HT1080 (cell line): ENCODE measurements around the gene SAP30L. TPM values are rescaled to one million over a fixed set of nuclear protein-coding genes. Genes with fewer than 3 reads are reported as not detected.
A peak's percentile ranks its signal among the peaks of the same experiment; 100 is the strongest.

Source experiments
- DNase-seq: peaks from one replicate; pipeline ENCODE4 v3.0.0-alpha.2; 2015; ENCODE audit warnings: low read depth
- total RNA-seq: library from RNA; depleted of rRNA; stranded (reverse); fragments of >200 nt; shearing (Covaris generic); gene quantifications from 2 replicates; pipeline ENCODE4 v1.2.3, GENCODE V29; 2014

SAP30L gene
- total RNA-seq, 1 experiment from 2014 or later: 40.4 TPM

DNA sequence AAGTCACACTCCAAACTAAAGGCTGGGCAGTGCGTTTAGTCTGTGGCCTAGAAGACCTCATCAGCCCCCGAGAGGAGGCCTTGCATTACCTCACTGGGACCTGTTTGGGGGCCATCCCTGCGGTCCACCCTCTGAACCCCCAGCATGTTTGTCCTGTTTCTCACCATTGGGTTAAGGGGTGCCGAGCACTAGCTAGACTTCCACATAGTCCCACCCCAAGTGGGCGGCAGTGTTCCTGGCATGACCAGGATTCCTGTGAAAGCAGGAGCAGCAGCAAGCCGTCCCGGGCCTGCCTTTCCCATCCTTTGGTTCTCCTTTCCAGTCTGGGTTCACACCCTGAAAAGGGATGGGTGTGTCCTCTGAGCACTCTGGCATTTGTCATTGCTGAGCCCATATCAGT, 26.6 kb upstream of the SAP30L start:
- no peak for DNase-seq

DNA sequence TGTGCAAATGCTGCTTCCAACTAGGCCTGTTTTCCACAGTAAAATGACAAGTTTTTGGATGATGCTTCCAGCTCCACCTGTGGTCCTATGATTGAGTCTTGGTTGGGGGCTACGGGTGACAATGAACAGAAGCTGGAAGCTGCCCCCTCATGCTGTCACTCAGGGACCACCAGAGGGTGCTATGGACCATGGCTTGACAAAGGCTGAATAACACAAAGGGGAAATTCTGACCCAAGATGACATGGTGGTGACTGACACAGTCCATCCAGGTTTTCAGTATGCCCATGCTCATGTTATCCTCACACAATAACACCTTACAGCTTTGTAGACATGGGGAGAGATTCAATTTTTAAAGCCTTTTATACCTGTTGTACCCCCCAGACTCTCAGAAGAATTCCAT, 23.9 kb upstream of the SAP30L start:
- peak; percentile 24 for DNase-seq

DNA sequence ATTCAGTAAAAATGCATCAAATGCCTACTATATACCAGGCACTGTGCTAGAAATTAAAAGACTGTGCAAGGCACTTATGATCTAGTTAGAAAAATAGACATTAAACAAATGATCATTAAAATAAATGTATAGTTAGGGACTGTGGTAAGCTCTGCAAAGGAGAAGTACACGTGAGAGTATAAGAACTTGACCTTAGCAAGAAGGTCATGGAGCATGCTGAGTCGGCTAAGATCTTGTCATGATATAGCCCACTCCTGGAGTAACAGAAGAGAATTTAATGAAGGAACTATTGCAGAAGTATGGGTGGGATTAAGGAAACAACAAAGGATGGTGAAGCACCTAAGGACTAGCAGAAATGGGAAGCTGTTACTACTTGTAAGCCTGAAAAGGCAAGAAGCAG, 23.5 kb upstream of the SAP30L start:
- no peak for DNase-seq

DNA sequence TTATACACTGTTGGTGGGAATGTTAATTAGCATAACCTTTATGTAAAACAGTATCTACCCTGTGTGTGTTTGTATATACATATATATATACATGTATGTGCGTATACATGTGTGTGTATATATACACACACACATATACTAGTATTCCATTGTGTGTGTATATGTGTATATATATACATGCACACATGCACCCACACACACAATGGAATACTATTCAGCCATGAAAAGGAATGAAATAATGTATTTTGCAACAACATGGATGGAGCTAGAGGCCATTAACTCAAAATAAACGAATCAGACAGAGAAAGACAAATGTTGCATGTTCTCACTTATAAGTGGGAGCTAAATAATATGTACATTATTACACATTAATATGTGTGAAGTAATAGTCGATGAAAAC, 17.6 kb upstream of the SAP30L start:
- DNase-seq: no peak

DNA sequence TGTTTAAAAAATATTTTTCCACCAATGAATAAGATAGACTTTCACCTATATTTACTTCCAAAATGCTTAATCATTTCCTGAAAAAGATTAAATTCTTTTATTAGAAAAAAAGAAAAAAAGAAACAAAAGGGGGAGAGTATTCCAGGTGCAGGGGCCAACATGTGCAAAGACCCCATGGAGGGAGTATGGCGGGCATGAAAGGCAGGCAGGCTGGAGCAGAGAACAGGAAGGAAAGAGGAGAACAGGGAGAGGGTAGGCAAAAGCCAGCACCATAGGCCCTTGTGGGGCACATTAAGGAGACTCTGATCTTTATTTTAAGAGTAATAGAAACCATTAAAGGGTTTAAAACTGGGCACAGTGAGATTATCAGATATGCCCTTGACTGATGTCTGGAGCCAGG, 16.5 kb upstream of the SAP30L start:
- no peak for DNase-seq

DNA sequence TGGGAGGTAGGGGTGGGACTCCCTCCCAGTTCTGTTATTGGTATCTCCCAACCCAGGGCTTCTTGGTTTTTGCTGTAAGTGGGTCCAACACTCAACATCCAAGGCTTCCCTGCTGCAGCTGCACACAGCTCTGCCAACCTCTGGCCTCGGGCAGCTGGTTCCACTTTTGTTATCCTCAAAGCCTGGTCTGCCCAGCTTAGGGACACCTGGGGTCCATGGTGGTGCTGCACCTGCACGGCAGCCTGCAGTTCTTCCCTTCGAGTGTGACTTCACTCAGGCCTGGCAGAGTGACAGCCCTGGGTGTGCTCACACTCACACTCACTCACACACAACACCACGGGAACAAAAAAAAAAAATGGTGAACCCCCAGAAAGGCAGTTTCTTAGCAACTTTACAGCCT, 15.3 kb upstream of the SAP30L start:
- DNase-seq: no peak

DNA sequence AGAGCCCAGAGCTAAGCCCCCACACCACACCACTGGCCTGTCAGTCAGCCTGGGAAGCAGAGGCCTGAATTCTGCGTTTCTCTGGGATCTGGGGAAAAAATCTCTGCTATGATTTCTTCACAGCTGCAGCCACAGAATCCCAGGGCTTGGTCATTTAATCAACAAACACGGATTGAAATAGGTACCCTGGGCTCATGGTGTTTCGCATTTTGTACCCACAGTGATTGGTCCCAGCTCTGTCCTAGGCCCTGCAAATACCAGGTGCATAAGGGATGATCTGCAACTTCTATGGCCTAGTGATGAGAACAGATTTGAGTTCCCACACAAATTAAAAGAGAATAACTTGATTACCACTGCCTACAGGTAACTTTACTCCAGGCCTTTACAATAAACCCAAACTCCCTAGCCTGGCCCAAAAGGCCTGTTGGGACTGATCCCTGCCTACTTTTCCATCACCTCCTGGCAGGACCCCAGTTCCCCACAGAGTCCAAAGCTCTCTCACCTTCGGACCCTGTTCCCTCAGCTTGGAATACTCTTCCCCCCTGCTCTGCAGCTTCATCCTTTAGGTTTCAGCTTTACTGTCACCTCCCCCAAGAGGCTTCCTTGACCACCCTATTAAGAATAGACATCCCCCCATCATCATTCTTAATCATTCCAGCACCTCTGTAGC, 14.7 kb upstream of the SAP30L start:
- DNase-seq: no peak

DNA sequence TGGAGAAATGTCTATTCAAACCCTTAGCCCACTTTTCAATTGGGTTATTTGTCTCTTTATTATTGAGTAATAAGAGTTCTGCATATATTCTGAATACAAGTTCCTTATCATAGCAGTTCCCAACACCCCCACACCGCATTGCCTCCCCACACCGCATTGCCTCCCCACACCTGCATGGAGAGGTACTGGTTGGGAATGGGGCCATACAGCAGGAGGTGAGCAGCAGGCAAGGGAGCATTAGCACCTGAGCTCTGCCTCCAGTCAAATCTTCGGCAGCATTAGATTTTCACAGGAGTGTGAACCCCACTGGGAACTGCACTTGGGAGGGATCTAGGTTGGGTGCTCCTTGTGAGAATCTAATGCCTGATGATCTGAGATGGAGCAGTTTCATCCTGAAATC, 10.6 kb upstream of the SAP30L start:
- DNase-seq: no peak

DNA sequence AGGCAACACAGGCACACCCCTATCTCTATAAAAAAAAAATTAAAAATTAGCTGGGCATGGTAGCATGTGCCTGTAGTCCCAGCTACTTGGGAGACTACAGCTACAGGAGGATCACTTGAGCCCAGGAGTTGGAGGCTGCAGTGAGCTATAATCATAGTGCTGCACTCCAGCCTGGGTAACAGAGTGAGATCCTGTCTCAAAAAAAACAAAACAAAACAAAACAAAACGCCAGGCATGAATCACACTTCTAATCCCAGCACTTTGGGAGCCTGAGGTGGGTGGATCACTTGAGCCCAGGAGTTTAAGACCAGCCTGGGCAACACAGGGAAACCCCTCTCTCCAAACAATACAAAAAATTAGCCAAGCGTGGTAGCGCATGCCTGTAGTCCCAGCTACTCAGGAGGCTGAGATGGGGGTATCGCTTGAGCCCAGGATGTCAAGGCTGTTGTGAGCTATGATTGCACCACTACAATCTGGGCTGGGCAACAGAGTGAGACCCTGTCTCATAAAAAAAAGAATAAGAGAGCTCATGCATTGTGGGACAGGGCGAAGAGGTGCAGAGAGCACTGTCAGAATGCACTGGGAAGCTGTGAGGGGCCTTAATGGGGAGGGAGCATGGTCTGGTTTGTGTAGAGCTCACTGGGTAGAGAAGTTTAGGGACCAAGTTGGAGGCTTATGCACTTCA, 8.4 kb upstream of the SAP30L start:
- DNase-seq: no peak

DNA sequence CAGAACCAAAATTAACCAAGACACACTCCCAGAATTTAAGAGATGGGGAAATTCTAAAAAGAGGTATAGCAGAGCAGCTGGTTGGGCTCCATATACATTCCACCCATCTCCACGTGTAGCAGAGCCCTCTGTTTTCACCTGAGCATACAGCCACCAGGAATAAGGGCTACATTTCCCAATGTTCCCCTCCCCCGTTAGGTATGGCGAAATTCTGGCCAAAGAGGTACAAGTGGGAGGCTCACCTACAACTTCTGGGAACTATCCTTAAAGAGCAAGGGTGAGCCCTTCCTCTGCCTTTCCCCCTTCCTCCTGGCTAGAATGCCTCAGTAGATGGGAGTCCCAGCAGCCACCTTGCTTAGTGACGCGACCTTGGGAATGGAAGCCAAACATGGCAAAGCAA, 5.3 kb upstream of the SAP30L start:
- no peak for DNase-seq

DNA sequence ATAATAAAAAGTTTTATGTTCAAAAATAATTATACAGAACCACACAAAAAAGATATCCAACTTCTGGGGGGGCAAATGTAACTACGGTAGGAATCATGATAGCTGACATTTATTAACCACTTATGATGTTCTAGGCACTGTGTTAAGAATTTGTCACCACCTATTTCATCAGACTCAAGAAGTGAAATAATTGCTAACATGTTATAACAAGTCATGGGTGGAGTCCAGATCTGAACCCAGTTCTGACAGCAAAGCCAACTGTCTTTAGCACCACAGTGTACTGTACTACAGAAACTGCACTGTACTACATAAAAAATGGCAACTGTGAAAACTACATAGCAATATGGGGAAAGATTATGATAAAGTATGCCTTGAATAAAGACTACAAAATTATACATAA, 3.0 kb upstream of the SAP30L start:
- DNase-seq: no peak

DNA sequence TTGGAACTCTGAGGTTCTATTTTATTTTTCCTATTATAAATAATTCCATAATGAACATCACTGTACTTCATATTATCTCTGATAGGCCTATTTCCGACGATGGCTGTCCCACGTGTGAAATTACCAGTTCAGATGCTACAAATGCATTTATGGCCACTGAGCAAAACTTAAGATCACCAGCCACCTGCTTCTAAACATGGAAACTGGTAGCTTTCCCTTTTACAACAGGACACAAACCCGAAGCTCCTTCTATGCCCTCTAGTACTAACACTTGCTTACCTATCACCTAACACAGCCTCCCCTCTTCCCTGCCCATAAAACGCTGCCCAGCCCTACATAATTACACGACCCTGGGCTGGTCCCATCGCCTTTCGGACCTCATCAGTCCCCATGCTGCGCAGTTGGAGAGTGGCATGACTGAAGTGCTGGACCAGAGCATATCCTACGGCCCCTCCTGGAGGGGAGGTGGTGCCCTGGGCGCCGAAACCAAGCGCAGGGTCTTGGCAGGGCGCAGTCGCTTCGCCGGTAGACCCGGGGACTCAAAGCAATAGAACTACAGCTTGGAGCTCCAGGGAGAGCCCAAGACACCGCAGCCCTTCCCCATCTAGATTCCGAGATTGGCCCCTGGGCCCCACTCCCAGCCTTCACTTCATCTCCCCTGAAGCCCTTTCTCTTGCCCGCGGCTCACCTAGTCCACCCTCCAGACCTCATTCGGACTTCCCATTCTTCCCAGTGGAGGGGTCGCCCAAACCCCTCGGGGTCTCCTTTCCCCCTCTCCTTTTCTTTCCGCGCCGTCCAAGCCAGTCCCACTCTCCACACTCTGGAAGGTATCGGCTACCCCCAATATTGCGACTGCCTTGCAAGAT, 1.0 kb upstream of the SAP30L start:
- peak; percentile 20 for DNase-seq

DNA sequence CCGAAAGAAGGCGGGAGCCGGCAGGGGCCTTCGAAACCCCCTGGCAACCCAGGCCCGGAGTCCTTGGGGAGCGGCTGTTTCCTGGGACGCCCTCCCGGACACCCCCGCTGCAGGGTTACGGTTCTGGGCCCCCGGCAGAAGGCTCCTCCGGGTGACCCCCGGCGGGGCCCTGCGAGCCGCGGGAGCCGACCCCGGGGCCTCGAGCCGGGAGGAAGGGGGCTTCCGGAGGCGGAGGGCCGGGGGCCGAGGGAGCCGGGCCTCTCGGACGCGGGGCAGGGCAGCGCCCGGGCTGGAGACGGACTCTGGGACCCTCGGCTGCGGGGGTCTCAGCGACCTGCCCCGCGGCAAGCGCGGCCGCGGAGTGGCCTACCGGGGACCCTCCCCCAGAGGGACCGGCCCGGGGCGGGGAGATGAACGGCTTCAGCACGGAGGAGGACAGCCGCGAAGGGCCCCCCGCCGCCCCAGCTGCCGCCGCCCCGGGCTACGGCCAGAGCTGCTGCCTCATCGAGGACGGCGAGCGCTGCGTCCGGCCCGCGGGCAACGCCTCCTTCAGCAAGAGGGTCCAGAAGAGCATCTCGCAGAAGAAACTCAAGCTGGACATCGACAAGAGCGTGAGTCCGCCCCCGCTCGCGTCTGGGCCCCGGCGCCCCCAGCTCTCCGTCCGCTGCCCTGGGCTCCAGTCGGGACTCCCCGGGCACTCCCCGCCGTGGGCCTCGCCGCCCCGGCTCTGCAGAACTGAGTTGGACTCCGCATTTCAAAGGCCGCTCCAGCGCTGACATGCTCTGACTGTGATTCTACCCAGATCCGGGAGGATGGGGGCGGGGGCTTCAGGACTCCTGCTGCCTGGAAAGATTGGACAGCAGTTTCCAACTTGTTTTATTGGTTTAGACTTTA, 645 bp downstream of the SAP30L start:
- peak; percentile 57 for DNase-seq

DNA sequence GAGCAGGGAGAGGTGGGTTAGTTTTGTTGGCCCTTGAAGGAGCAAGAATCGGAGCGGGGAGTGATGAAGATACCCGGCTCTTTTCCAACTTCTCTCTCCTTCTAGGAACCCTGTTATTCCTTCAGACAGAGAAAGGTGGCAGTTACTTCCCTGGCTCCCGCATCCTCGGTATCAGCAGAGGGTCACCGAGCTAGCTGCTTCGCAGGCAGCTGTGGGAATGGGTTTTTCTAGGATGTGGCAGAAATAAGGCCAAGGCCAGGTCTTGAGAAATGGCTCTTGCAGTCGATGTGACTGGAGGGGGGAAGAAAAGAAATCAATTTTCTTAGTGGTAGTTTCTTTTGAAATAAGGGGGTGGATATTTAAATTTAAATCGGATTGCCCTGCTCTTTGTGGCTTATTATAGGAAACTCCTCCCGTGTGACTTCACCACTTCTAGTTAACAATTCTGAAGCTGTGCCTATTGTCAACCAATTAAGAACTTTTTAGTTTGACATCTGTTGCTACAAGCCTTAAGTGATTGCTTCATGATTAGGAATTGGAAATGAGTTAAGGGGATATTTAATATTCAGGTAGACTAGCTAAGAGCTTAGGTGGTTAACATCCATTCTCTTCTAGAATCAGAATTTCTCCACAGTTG, 1.4 kb downstream of the SAP30L start:
- DNase-seq: no peak

DNA sequence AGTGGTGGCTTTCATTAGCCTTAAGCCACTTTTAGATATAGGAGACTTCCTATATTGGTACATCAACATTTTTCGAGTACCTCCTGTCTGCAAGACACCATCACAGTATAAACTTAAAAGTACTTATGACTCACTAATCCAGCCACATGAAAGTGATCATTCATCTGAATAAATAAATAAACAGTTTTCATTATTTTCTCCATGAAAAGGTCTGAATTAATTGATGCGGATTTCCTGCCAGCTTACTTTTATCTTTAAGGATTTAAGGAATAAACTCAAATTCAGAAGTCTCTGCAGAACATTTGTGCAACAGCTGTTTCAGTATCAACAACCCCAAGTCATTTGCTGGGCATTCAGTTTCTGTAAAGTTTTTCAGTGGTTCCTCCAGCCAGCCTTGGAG, 4.0 kb downstream of the SAP30L start:
- DNase-seq: no peak

DNA sequence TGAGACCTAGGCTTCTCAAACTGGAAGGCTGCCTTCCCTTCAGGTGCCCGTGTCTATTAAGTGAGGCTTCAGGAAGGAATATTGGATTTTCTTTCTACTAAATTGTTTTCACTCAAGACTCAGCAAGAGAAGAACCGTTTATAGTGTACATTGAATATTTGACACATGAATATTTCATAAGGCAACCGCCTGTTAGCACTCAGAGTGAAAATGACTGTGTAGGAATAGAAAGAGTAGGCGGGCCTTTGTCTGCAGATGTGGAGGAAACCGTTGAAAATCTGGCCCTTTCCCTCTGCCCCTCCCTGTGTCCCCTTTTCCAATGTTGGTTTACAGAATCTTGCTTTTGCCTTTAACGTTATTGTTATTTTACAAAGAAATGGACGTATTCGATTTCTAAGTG, 6.2 kb downstream of the SAP30L start:
- DNase-seq: no peak

DNA sequence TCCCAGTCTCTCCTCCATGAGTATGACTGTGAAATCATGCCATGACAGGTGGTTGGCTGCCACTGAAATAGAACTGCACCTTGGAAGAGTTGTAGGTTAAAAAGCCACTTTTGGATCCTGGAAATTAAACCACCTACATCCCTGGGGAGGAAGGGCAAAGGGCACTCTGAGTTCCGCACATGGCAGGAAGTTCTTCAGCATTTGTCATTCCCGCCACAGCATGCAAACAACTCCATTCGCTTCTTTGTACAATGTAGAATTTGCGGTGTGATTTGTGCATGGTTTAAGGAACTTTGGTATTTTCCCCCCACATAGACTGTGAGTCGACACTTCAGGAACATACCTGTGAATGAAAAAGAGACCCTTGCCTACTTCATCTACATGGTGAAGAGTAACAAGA, 9.8 kb downstream of the SAP30L start:
- DNase-seq: no peak

DNA sequence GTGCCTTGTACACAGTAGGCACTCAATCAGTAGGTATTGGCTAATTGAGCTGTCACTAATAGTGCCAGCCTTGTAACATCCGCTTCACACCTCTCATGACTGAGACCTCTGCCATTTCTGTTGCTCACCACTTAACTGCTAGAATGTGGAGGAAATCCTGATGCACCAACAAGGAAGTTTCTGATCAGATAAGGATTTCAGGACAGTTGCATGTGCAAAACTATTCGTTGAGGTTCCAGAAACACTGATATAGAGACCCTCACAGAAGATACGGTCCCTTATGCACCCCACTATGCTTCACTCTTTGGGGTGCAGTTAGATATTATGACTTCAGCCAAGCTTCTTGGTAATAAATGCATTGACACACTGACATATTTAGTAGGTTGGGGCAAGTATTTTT, 10.7 kb downstream of the SAP30L start:
- DNase-seq: no peak

DNA sequence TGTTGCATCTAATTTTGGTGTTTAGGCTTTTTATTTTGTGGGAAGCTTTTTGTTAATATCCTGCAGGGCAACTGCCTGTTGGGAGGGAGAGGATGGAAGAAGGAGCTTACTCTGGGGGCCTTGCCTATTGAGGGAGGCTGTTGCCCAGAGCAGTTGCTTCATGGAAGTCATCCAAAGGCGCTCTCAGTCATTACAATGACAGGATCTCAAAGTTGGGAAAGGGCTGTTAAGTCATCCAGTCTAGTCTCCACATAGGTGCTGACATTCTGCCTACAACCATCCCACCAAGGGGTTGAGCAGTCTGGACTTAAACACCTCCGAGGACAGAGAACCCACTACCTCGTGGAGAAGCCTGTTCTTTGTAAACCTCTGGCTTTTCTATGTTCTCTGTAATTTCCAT, 13.2 kb downstream of the SAP30L start:
- DNase-seq: no peak

DNA sequence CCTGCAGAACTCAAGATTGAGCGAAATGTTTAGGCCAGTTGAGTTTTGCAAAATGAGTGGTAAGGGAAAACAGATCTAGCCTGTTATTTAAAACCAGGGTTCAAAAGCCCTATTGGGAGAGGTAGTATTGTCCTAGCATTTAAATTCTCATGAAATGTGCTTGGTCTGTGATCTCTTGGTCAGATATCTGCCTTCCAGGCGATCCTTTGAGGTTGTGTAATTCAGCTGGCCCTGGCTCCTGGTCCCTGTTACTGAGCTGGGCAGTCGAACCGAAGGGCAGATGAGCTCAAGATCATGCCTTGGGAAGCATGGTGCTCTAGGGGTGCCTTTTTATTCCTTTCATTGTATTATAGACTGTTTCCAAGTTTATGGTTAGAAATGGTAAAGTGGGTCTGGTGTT, 14.4 kb downstream of the SAP30L start:
- DNase-seq: no peak

DNA sequence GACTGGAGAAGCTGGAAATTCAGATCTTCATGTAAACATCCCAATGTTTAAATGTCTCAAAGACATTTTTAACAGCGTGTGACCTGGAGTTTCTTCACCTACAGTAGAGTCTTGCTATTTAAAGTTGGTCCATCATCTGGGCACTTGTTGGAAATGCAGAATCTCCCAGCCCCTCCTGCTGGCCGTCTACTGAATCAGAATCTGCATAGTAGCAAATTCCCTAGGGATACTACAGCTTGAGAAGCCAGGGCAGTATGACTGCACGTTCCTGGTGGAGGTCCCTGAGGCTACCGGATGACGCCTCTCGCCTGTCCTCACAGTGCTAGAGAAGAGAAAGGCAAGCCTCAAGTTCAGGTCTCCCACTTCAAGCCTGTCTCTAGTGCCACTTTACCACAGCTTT, 15.7 kb downstream of the SAP30L start:
- DNase-seq: no peak
